ENCODE data around the gene PI4KA. TPM values are rescaled to one million over a fixed set of nuclear protein-coding genes. Genes with fewer than 3 reads are reported as not detected.

PI4KA gene
- total RNA-seq, 4 donors from 2014 or later: 42.5 to 81.3 (median 66.1) TPM

DNA sequence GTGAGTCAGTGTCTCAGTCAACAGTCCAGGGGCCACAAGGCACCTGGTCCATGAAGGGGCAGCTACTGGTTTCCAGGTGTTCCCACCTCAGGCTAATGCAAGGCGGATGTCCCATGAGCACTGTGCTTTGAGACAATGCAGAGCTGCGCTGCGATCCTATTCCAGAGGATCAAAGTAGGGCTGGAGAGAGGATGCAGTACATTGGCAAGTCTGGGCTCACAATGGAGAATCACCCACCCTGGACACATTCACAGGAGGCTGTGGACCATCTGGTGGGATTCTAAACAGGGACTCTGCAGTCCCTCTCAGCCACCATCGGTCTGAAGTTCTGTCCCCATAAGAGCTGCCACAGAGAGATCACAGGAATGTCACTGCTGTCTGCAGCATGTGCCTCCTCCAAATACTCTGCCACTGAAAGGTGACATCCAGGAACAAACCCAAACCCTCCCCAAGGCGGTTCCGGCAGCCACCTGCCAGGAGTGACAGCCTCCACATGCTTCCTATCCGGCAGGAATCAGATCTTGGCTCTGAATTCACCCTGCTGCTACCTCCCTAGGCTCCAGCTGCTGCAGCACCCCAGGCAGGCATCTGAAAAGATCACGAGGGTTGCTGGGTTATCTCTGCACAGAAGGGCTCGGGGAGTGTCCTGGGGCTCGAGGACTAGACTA is 130.0 kb downstream of the PI4KA start:
- DNase-seq (ENCODE audit: low spot score in 2 of 2): no peak
- intact Hi-C loops (cut with DNase I; ENCODE audit: low total_unique reads): no loop called here
- no peak overlapping the region for H3K4me3 ChIP-seq (ENCODE audit: low read depth, poor library complexity, severe bottlenecking)
- 84 to 87% methylated on average over 9 to 10 of the region's 10 CpGs for WGBS, 2 donors
- no peak for TF ChIP-seq POLR2A (IDR thresholded peaks at IDR 0.05)
- TF ChIP-seq, protein P1, sequence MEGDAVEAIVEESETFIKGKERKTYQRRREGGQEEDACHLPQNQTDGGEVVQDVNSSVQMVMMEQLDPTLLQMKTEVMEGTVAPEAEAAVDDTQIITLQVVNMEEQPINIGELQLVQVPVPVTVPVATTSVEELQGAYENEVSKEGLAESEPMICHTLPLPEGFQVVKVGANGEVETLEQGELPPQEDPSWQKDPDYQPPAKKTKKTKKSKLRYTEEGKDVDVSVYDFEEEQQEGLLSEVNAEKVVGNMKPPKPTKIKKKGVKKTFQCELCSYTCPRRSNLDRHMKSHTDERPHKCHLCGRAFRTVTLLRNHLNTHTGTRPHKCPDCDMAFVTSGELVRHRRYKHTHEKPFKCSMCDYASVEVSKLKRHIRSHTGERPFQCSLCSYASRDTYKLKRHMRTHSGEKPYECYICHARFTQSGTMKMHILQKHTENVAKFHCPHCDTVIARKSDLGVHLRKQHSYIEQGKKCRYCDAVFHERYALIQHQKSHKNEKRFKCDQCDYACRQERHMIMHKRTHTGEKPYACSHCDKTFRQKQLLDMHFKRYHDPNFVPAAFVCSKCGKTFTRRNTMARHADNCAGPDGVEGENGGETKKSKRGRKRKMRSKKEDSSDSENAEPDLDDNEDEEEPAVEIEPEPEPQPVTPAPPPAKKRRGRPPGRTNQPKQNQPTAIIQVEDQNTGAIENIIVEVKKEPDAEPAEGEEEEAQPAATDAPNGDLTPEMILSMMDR (IDR thresholded peaks at IDR 0.05): no peak

DNA sequence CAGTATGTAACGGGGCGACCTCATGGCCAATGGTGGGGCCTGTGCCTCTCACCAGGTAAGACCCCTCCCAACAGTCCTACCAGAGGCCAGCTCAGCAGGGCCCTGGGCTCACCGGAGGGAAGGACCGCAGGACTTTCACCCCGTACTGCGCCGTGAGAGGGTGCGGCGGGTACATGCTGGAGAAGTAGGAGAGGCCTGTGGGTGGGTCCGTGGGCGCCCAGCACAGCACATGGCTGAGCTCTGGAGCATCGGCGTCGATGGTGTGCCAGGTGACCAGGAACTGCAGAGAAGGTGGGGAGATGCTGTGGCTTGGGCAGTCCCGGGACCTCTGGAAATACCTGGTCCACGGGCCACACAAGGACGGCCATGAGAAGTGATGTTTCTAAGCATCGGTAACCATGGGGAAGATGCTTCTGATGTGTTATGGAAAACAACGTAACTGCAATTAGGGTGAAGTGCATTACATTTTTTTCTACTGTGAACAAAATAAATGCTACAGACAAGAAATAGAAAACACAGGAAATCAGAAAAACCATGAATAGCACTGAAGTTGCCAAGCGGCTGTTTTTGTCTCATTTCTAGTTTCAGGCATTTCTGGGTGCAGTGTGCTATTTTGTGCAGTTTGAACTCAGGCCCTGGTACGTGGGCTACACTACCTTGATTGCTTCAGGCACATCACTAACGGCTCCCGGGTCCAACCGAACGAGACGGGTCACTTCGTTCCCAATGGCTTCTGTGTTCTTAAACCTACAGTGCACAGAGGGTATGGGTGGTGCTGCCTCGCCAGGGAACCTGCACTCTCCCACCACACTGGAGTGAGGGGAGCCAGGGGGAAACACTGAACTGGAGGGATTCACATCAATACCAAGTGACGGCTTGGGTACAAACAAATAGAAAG is 131.2 kb downstream of the PI4KA start:
- no peak overlapping the region for H3K4me3 ChIP-seq (ENCODE audit: low read depth, poor library complexity, severe bottlenecking)
- WGBS, 2 donors: 87 to 89% methylated on average over 29 of the region's 29 CpGs
- no peak for TF ChIP-seq POLR2A (IDR thresholded peaks at IDR 0.05)
- TF ChIP-seq, protein P1 (IDR thresholded peaks at IDR 0.05): no peak
- intact Hi-C loops (cut with DNase I; ENCODE audit: low total_unique reads): no loop called here
- DNase-seq (ENCODE audit: low spot score in 2 of 2): no peak

DNA sequence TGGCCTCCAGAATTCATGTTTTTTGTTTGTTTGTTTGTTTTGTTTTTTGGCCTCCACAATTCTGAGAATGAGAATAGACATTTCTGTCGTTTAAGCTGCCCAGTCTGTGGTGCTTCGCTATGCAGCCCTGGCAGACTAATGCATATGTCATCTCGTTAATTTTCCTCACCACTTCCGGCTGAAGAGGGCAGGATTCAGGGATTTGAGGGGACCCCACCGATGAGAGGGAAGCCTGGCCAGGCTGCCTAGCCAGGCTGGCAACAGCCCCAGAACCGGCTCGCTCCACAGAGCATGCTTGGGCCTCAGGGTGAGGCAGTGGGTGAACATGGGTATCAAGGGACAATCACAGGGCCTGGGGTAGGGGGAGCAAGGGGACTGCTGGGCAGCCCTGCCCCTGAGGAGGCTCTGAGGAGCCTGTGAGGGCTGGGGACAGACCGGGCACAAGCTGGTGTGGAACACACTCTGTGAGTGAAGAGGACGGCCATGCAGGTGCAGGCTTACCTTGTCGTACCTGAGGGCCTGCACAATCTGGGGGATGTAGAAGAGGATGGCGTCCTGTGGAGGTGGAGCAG is 132.5 kb downstream of the PI4KA start:
- TF ChIP-seq POLR2A (IDR thresholded peaks at IDR 0.05): no peak
- TF ChIP-seq, protein P1 (IDR thresholded peaks at IDR 0.05): no peak
- intact Hi-C loops (cut with DNase I; ENCODE audit: low total_unique reads): no loop called here
- DNase-seq (ENCODE audit: low spot score in 2 of 2): no peak
- H3K4me3 ChIP-seq (ENCODE audit: low read depth, poor library complexity, severe bottlenecking): no peak overlapping the region
- WGBS, 2 donors: 86 to 89% methylated on average over 11 of the region's 11 CpGs

DNA sequence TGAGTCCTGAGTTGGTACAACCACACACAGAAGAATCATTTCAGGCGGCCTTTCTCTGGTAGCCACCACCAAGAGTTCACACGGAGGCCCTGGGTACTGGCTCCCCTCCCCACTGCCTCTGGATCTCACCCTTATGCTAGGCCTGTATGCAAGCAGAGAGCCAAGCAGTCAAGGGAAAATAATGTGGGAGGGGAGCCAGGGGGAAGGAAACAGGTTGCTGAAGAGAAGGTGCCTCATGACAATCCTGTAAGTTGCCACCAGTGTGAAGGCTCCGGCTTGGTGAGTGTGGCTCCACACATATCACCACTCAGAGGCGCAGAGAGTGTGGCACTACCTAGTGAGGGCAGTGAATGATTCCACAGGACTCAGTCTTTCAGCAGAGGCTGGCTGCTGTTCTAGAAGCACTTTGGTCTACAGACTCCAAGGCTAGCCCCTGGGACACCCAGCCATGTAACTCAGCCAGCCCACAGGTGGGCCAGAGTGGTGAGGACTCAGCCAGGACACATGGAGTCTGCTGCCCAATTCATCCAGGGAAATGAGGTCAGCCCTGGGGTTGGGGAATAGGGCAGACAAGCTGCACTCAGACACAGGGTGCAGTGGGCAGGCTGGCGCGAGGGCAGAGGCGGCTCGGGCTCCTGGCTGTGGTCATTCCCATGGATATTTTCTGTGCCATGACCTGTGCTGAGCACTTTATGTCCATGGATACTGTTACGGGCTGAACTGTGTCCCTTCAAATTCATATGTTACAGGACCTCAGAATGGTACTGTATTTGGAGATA is 133.7 kb downstream of the PI4KA start:
- H3K4me3 ChIP-seq (ENCODE audit: low read depth, poor library complexity, severe bottlenecking): no peak overlapping the region
- DNase-seq (ENCODE audit: low spot score in 2 of 2): no peak
- TF ChIP-seq, protein P1 (IDR thresholded peaks at IDR 0.05): no peak
- TF ChIP-seq POLR2A (IDR thresholded peaks at IDR 0.05): no peak
- intact Hi-C loops (cut with DNase I; ENCODE audit: low total_unique reads): no loop called here
- 84 to 96% methylated on average over 8 to 9 of the region's 9 CpGs for WGBS, 2 donors

DNA sequence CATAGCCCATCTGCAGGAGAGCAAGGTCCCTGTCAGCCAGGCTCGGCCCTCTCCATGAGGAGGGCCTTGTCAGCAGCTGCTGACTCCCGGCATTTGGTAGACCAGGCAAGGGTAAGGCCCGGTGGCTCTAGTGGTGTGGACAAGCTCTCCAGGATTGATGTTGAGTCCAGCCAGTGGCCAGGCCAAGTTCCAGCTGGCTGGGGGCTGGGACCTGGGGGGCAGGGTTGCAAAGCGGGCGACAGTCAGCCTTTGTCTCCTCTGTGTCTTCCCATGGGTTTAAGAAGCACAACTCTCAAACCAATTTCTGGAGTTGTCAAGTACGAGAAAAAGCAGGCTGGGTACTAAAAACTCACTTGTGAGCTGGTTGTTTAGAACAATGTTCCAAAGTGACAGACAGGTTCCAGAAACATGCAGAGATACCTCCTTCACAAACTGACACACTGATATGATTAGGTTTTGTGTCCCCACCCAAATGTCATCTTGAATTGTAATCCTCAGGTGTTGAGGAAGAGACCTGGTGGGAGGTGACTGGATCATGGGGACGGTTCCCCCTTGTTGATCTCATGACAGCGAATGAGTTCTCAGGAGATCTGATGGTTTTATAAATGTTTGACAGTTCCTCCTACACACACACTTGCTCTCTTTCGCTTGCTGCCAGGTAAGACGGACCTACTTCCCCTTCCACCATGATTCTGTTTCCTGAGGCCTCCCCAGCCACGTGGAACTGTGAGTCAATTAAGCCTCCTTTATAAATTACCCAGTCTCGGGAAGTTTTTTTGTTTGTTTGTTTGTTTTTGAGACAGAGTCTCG is 137.0 kb downstream of the PI4KA start:
- no peak for DNase-seq (ENCODE audit: low spot score in 2 of 2)
- intact Hi-C loops (cut with DNase I; ENCODE audit: low total_unique reads): no loop called here
- 88 to 93% methylated on average over 11 to 13 of the region's 13 CpGs for WGBS, 2 donors
- TF ChIP-seq, protein P1 (IDR thresholded peaks at IDR 0.05): no peak
- TF ChIP-seq POLR2A (IDR thresholded peaks at IDR 0.05): no peak
- H3K4me3 ChIP-seq (ENCODE audit: low read depth, poor library complexity, severe bottlenecking): no peak overlapping the region
